Subcutaneous adipose tissue (tissue), 4 donors: ENCODE results near the gene FLT1. TPM values are rescaled to one million over a fixed set of nuclear protein-coding genes. Genes with fewer than 3 reads are reported as not detected.

ENCODE experiments used
- total RNA-seq, 4 donors: library from RNA; depleted of rRNA; stranded (reverse); fragments of >200 nt; gene quantifications; one replicate each; pipeline ENCODE4 v1.1.0, GENCODE V29; 2016
- TF ChIP-seq, protein P1 (sequence below): fragments of 450-650 bp; IDR thresholded peaks from one replicate; pipeline ENCODE4 v1.5.1; 2016; ENCODE audit warnings: low read depth, mild to moderate bottlenecking, control low read depth, antibody characterized with exemption, moderate library complexity

Gene FLT1
- total RNA-seq, 4 donors from 2014 or later = 29.9 to 89.5 (median 69.6) TPM

DNA sequence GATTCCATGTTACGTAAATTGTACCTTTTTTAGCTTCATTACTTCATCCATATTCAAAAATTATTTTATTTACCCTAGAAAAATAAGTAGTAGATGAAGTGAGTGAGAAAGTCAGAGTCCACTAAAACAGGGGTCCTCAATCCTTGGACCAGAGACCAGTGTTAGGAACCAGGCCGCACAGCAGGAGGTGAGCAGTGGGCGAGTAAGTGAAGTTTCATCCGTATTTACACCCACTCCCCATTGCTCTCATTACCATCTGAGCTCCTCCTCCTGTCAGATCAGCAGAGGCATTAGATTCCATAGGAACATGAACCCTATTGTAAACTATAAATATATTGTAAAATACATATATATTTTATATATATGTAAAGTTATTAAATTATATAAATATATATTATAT, 237.6 kb downstream of the FLT1 start:
- TF ChIP-seq, protein P1, sequence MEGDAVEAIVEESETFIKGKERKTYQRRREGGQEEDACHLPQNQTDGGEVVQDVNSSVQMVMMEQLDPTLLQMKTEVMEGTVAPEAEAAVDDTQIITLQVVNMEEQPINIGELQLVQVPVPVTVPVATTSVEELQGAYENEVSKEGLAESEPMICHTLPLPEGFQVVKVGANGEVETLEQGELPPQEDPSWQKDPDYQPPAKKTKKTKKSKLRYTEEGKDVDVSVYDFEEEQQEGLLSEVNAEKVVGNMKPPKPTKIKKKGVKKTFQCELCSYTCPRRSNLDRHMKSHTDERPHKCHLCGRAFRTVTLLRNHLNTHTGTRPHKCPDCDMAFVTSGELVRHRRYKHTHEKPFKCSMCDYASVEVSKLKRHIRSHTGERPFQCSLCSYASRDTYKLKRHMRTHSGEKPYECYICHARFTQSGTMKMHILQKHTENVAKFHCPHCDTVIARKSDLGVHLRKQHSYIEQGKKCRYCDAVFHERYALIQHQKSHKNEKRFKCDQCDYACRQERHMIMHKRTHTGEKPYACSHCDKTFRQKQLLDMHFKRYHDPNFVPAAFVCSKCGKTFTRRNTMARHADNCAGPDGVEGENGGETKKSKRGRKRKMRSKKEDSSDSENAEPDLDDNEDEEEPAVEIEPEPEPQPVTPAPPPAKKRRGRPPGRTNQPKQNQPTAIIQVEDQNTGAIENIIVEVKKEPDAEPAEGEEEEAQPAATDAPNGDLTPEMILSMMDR = no peak

DNA sequence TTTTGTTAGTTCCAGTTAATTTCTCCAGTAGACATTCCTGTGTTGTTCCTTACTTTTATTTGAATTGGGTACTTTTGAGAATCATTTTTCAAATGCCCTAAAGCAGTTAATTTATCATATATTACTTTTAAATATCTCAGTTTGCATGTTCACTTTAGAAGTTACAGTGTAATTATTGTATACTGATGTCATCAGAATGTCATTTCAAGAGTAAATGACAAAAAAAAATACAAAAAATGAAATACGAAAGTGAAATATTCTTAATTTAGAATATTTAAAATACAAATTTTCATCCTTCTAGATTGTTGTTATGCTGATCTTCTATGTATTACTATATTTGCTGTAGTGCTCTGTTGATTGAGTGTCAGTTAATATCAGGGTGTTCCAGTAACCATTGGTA, 242.4 kb downstream of the FLT1 start:
- TF ChIP-seq, protein P1 = no peak

DNA sequence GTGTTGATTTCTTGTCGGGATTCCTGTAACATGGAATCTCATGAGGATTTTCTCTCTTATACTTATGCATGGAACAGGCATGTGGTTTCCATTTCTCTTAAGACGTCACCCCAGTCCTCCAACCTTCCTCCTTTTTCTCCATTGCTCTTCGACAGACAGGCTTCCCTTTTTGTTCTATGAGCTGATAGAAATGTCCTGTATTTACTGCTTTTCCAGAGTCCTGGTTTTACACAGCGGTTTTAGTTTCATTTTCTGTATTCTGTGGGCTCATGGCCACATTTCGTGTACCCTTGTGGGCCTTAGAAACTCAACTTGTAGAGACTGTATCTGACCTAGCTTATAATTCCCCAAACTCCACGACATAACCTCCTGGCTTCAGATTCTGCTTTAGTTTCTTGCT, 243.5 kb downstream of the FLT1 start:
- TF ChIP-seq, protein P1 = no peak

DNA sequence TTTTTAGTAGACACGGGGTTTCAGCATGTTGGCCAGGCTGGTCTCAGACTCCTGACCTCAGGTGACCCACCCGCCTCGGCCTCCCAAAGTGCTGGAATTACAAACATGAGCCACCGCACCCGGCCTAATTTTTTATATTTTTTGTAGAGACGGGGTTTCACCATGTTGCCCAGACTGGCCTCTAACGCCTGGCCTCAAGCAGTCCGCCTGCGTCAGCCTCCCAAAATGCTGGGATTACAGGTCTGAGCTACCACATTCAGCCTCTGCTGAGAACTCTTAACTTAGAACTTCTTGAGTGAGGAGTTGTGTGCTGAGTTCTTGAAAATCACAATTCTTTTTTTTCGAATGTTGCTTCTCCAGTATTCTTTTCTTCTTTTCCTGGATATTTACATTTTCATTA, 244.4 kb downstream of the FLT1 start:
- TF ChIP-seq, protein P1 = no peak

Other genes with a start within 250 kb of the FLT1 start
- 100 to 1,000 TPM in 1 of 4 donors, 10 to 100 TPM in 3; 53.3 to 131 (median 65.3) TPM for gene POMP, start 164.0 kb upstream of the FLT1 start, total RNA-seq
- 10 to 100 TPM; 10.9 to 23.5 (median 13.3) TPM for gene SLC46A3, start 223.8 kb upstream of the FLT1 start, total RNA-seq